ENCODE data around the gene STUM.

Gene STUM

DNA sequence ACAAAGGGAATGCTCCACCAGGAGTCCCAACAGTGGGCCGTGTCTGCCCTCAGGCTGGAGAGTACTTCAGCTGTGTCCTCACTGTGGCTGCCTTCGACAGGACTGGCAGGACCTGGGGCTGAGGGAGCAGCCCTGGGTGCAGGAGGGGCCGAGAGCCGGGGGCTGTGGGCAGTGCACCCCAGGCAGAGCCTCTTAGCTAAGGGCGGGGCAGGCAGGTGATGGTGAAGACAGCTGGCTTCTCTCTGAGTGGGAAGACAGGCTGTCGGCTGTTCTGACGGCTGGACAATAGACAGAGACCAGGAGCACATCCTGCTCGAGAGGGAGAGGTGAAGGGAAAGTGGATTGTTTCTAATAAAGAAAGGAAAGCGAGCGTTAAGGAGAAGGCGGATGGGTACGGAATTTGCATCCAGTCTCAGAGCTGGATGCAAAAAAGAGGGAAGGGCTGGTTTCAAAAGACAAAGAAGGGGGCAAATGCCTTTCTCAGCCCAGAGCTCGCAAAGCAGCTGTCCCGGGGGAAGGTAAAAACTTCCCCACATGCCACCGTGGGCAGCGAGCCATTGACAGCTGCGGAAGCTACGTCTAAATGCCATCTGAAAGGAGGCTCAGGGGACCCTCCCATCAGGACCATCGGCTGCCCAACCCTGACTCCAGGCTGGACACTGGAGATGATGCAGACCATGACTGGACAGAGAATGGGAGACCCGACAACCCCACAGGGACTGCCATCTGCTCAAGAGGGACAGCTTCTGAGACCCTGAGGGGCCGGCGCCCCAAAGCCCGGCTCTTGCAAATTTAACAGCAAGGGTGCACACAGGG, 92.0 kb downstream of the STUM start:
- no peak for DNase-seq (ENCODE audit: low read depth)

DNA sequence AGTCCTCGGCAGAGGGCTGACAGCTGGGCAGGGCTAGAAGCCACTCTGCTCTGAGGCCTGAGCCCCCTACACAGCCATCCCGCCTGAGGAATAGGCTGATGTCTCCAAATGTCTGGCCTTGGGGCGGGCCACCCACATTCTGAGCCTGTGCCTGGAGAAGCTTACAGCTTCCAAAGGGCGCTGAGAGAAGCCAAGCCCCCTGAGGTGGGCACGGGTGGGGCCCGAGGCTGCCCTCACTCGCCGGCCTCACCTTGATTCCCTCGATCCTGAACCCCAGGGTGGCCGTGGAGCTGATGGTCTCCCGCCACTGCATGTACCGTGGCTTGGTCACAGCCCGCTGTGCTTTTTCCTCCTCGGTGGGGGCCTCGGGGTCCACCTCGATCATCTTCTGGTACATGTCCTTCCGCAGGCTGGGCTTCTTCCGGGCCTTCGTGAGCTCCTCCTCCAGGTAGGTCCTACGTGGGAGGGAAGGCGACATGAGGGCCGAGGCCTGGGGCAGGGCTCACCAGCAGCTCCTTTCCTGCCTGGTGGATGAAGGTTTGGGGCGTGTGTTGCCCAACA, 93.2 kb downstream of the STUM start:
- DNase-seq (ENCODE audit: low read depth): no peak

DNA sequence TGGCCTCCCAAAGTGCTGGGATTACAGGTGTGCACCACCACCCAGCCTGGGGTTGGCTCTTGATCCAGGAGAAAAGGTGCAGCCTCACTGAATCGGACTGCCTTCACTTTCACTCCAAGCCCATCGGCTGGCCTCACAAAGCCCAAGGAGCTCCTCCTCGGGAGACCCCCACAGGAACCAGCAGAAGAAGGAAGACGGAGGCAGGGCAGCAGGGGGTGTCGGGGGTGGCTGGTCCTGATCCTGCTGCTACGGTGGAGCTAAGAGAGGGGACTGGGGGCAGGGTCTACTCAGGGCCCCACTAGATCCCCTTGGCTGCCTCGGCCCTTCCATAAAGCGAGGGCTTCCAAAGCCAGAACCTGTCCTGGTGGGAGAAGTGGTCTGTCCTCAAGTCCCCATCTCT, 93.9 kb downstream of the STUM start:
- no peak for DNase-seq (ENCODE audit: low read depth)

- no peak for DNase-seq (ENCODE audit: low read depth)
These were observed 94.6 kb downstream of the STUM start for GRCh38 chr1:226643177-226643576.

GRCh38 chr1:226643611-226644540, 95.3 kb downstream of the STUM start:
- DNase-seq (ENCODE audit: low read depth): no peak

GRCh38 chr1:226644541-226645176, 96.1 kb downstream of the STUM start:
- no peak for DNase-seq (ENCODE audit: low read depth)

DNA sequence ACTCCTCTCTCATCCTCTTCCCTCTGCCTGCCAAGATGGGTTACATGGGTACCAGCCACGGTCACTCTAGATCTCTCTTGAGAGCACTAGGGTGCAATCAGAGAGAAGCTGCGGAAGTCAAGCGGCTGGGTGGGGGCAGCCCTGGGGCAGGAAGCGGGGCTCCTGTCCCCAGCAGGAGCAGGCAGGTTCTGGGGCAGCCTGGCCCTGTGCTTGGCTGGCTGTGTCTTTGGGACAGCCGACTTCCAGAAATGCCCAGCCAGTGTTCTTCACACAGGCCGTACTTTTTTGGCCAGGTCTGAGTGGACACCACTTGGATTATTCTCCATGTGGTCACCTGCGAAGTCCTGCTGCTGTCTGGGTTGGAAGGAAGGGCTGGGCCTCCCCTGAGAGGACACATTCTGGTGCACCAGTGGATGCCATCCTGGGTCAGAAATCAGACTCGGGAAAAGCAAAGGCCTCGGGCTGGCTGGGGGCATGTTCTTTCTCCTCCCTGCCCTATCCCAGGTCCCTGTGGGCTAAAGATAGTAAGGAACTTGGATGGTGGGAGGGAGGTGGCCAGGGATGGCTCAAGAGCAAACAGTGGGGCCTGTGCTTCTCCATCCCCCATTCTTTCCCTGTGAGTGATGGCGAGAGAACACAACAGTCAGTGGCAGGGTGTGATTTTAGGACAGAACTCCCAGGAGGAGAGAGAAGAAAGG, 96.9 kb downstream of the STUM start:
- no peak for DNase-seq (ENCODE audit: low read depth)

GRCh38 chr1:226646026-226646869, 97.7 kb downstream of the STUM start:
- DNase-seq (ENCODE audit: low read depth): no peak

GRCh38 chr1:226646870-226647449, 98.4 kb downstream of the STUM start:
- DNase-seq (ENCODE audit: low read depth): no peak

DNA sequence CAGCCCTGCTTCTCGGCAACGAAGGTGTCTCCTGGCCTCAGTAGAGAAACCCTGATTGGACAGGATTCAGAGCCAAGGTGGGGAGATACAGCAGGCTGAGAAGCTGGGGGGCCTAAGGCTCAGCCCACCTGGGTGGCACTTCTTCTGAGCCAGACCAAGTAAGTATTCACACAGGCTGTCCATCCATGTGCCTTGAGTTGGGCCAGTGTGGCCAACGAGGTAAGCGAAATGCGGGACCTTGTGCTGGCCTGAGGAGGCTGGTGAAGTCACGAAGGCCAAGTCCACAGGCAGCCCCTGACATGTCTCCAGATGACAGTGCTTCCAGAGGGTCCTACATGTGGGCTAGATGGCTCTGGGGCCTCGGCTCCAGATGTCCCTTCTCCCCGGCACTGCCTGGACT, 99.2 kb downstream of the STUM start:
- DNase-seq (ENCODE audit: low read depth): no peak

GRCh38 chr1:226648421-226648820, 99.9 kb downstream of the STUM start:
- no peak for DNase-seq (ENCODE audit: low read depth)

DNA sequence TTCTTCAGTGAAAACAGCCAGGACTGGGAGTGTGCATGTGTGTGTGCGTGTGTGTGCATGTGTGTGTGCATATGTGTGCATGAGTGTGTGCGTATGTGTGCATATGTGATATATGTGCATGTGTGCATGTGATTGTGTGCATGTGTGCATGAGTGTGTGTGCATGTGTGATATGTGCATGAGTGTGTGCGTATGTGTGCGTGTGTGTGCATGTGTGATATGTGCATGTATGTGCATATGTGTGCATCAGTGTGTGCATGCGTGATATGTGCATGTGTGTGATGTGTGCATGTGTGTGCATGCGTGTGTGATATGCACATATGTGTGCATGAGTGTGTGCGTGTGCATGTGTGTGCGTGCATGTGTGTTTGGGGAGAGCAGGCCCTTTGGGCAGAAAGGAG, 100.7 kb downstream of the STUM start:
- no peak for DNase-seq (ENCODE audit: low read depth)

- DNase-seq (ENCODE audit: low read depth): no peak
These were observed 101.2 kb downstream of the STUM start for GRCh38 chr1:226649780-226650179.

GRCh38 chr1:226650236-226650841, 101.8 kb downstream of the STUM start:
- DNase-seq (ENCODE audit: low read depth): no peak

GRCh38 chr1:226651041-226651731, 102.6 kb downstream of the STUM start:
- DNase-seq (ENCODE audit: low read depth): no peak

GRCh38 chr1:226651732-226652105, 103.2 kb downstream of the STUM start:
- DNase-seq (ENCODE audit: low read depth): no peak

GRCh38 chr1:226652613-226653012, 104.0 kb downstream of the STUM start:
- no peak for DNase-seq (ENCODE audit: low read depth)

GRCh38 chr1:226653311-226653921, 104.9 kb downstream of the STUM start:
- no peak for DNase-seq (ENCODE audit: low read depth)
